K562 (cell line): ENCODE data around the gene NFILZ. TPM values are rescaled to one million over a fixed set of nuclear protein-coding genes. Genes with fewer than 3 reads are reported as not detected.

Source experiments
- ATAC-seq: fragments of 200-7000 bp; cut with Tn5 transposase; 3 replicates; pipeline ENCODE4 v1.9.1; 2020; ENCODE audit warnings: moderate library complexity
- BruUV-seq: library from RNA; stranded (reverse); fragments of 400-500 nt; replicated peaks from 2 replicates; lab custom pipeline; 2021; lab: Mats Ljungman, UMichigan
- CTCF ChIA-PET: fragments of 300-600 bp; formaldehyde crosslinking; extraction: SDS; loops from one replicate; lab custom pipeline; 2021; ENCODE audit warnings: low intra/inter-chr PET ratio; lab: Yijun Ruan, JAX
- POLR2A ChIA-PET: fragments of 300-600, 350-650 bp; sonication (Branson Sonifier 250); formaldehyde crosslinking; extraction: SDS; loops from one replicate; lab custom pipeline; 2021; ENCODE audit warnings: antibody characterized with exemption, inconsistent platforms; lab: Yijun Ruan, JAX
- DNase-seq, 4 experiments: peaks; one replicate each; pipeline versions ENCODE4 v3.0.0 to v3.0.0-alpha.2; 2011 to 2018; ENCODE audit warnings: low spot score in 3 of 4, mixed read lengths in 3 of 4; ENCODE audit errors: extremely low read depth in 1 of 4
- FAIRE-seq: peaks from 2 replicates; lab custom pipeline; 2011; peaks lifted over from hg19 to GRCh38; lab: Jason Lieb, UNC
- H2AFZ ChIP-seq: 2 replicates; pipeline ENCODE4 v1.6.0; 2011; ENCODE audit warnings: low read depth, low read length, control low read depth, inconsistent platforms
- H3K27ac ChIP-seq: fragments of 200-600 bp; 3 replicates; pipeline ENCODE4 v1.8.0; 2011; ENCODE audit warnings: low read depth, mild to moderate bottlenecking, control low read depth, inconsistent platforms, low read length, moderate library complexity, mixed read lengths; ENCODE audit errors: extremely low read depth
- H3K27me3 ChIP-seq, 2 experiments: fragments of 300-600 bp in 1 of 2; 2 replicates in 1 of 2; 3 replicates in 1 of 2; pipeline versions ENCODE4 v1.6.0 to v1.8.0; 2011; ENCODE audit warnings: inconsistent platforms in 2 of 2, low read length in 2 of 2, mild to moderate bottlenecking in 1 of 2, mixed read lengths in 1 of 2, moderate library complexity in 1 of 2; ENCODE audit not compliant: control insufficient read depth in 2 of 2, insufficient read depth in 2 of 2
- H3K36me3 ChIP-seq: fragments of 300-600 bp; 3 replicates; pipeline ENCODE4 v1.8.0; 2011; ENCODE audit warnings: mild to moderate bottlenecking, low read length, inconsistent platforms; ENCODE audit not compliant: control insufficient read depth, insufficient read depth
- H3K4me1 ChIP-seq, 2 experiments: fragments of 200-600 bp in 1 of 2; replicated peaks in 1 of 2; 2 replicates in 1 of 2; 3 replicates in 1 of 2; pipeline versions ENCODE4 v1.5.1 to v1.8.0; 2011; ENCODE audit warnings: inconsistent platforms in 2 of 2, low read length in 2 of 2, mild to moderate bottlenecking in 1 of 2, mixed read lengths in 1 of 2, moderate library complexity in 1 of 2; ENCODE audit not compliant: control insufficient read depth in 2 of 2, insufficient read depth in 2 of 2
- H3K4me2 ChIP-seq: 2 replicates; pipeline ENCODE4 v1.6.1; 2011; ENCODE audit warnings: low read length, control low read depth, inconsistent platforms, mixed read lengths; ENCODE audit not compliant: insufficient read depth
- H3K4me3 ChIP-seq: fragments of 200-600 bp; sonication (generic), shearing (Covaris generic); 2 replicates; pipeline ENCODE4 v1.5.1; 2016; ENCODE audit warnings: control low read depth, inconsistent platforms
- H3K79me2 ChIP-seq: fragments of 200-600 bp; 3 replicates; pipeline ENCODE4 v1.8.0; 2011; ENCODE audit warnings: low read length, inconsistent platforms; ENCODE audit not compliant: control insufficient read depth, insufficient read depth
- H3K9ac ChIP-seq, 2 experiments: 2 replicates each; pipeline versions ENCODE4 v1.6.0 to v1.6.1; 2011; ENCODE audit warnings: low read depth in 2 of 2, low read length in 2 of 2, control low read depth in 1 of 2, inconsistent platforms in 1 of 2, mild to moderate bottlenecking in 1 of 2, mixed read lengths in 1 of 2; ENCODE audit not compliant: insufficient read depth in 1 of 2
- H3K9me1 ChIP-seq: one replicate; pipeline ENCODE4 v1.6.0; 2011; ENCODE audit warnings: inconsistent platforms, mild to moderate bottlenecking, low read length, moderate library complexity; ENCODE audit not compliant: control insufficient read depth, insufficient read depth
- H3K9me3 ChIP-seq: replicated peaks from 2 replicates; pipeline ENCODE4 v1.5.1; 2011; ENCODE audit warnings: low read depth, low read length, inconsistent platforms; ENCODE audit not compliant: control insufficient read depth, insufficient read depth
- H4K20me1 ChIP-seq: replicated peaks from 2 replicates; pipeline ENCODE4 v1.6.1; 2011; ENCODE audit warnings: low read length, inconsistent platforms, mixed read lengths; ENCODE audit not compliant: control insufficient read depth, insufficient read depth
- DNMT1 ChIP-seq: fragments of 450-650 bp; IDR thresholded peaks from 2 replicates; pipeline ENCODE4 v1.6.1; 2016; ENCODE audit warnings: antibody characterized with exemption, mild to moderate bottlenecking
- NCOA6 ChIP-seq: fragments of 450-650 bp; IDR thresholded peaks from 2 replicates; pipeline ENCODE4 v1.6.1; 2017; ENCODE audit warnings: mild to moderate bottlenecking
- PHF20 ChIP-seq: fragments of 450-650 bp; IDR thresholded peaks from 2 replicates; pipeline ENCODE4 v1.6.1; 2018; ENCODE audit not compliant: partially characterized antibody
- WGBS: fragments of 100-300 bp; shearing (Covaris generic); methylation state at CpG from one replicate; pipeline ENCODE4 v1.1.6; 2016; ENCODE audit warnings: low coverage, mixed read lengths; ENCODE audit not compliant: insufficient coverage; ENCODE audit errors: missing lambda C conversion rate; 5-methylcytosine and 5-hydroxymethylcytosine counted together
- in situ Hi-C: fragments of 300-500 bp; cut with MboI; formaldehyde crosslinking; loops from 4 replicates; pipeline ENCODE4 v1.15.0; 2018; ENCODE audit warnings: inconsistent platforms, mixed read lengths
- intact Hi-C: fragments of 100-400 bp; cut with micrococcal nuclease; formaldehyde crosslinking; loops from 2 replicates; pipeline ENCODE4 v1.14.2; 2022
- polyA plus RNA-seq, 8 experiments: library from polyadenylated mRNA; depleted of rRNA in 4 of 8; stranded (reverse) in 5 of 8; unstranded in 3 of 8; fragments of >200 nt; fragmentation: Nextera tagmentation in 2 of 8; fragmentation: Illumina TruSeq in 1 of 8; extraction: Ambion mirVana in 2 of 8; extraction: Trizol in 1 of 8; gene quantifications; 2 replicates each; pipeline versions ENCODE4 v1.2.1 to v1.2.3, GENCODE V29; 2011 to 2014; ENCODE audit warnings: inconsistent platforms in 1 of 8, missing spikeins in 1 of 8
- total RNA-seq, 7 experiments: library from RNA; depleted of rRNA in 6 of 7; stranded (reverse); fragments of >200 nt in 6 of 7; fragmentation: Illumina TruSeq in 2 of 7; extraction: Trizol in 2 of 7; gene quantifications; 2 replicates each; pipeline versions ENCODE4 v1.2.1 to v1.2.3, GENCODE V29; 2011 to 2021; ENCODE audit warnings: low replicate concordance in 1 of 7
- TF ChIP-seq, protein P1 (sequence below), 2 experiments: fragments of 450-650 bp; IDR thresholded peaks; 2 replicates each; pipeline ENCODE4 v1.6.1; 2016
- TF ChIP-seq, protein P2 (sequence below): fragments of 450-650 bp; IDR thresholded peaks from 2 replicates; pipeline ENCODE4 v1.6.1; 2018; ENCODE audit not compliant: partially characterized antibody

NFILZ gene
- total and polyA plus RNA-seq, 9 of the 15 experiments (the other 6 are each of a cell fraction or from before 2014, with no cell fraction given), result not detected

DNA sequence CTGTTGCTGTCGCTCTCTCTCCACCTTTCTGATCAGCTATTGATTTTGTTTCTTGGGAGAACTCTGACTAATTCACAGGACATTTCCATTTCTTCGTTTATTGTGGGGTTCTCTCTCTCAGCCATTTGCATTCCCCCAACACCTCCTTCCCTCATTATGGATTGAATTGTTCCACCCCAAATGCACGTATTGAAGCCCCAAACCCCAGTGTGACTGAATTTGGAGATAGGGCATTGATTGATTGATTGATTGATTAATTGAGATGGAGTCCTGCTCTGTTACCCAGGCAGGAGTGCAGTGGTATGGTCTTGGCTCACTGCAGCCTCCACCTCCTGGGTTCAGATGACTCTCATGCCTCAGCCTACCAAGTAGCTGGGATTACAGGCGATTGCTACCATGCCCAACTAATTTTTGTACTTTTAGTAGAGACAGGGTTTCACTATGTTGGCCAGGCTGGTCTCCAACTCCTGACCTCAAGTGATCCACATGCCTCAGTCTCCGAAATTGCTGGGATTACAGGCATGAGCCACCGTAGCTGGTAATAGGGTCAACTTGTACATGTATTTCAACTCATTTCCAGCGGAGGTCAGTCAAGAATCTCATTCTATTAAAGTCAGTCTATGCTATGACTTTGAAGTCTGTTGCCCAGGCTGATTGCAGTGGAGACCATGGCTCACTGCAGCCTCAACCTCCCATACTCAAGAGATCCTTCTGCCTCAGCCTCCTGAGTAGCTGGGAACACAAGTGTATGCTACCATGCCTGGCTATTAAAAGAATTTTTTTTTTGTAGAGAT is 13.6 kb downstream of the NFILZ start:
- Histone ChIP-seq H3K27me3 (peaks cover 0 to 9% of the 10 kb centered on the region in 2 experiments; a peak in 2 of 5 replicates), H3K9me1 (no peaks in the 10 kb centered on the region), H3K4me1 (no peaks in the 10 kb centered on the region), H3K79me2 (no peaks in the 10 kb centered on the region), H3K36me3 (no peaks in the 10 kb centered on the region), H3K9ac (no peak overlapping the region), H2AFZ (no peak overlapping the region), H3K27ac (no peak overlapping the region), H3K9me3 (no peaks in the 10 kb centered on the region), H3K4me3 (no peak overlapping the region), H3K4me2 (no peak overlapping the region), H4K20me1 (no peaks in the 10 kb centered on the region)
- no peak for ATAC-seq
- 0% methylated on average over 7 of the region's 7 CpGs for WGBS
- BruUV-seq, result no TSS peak
- DNase-seq, result no peak
- in situ Hi-C loops, result loop anchor here (5.0 kb wide), 1 partner anchor 433 kb away; no protein-coding TSS in a partner anchor
- FAIRE-seq, result no peak
- ChIA-PET CTCF (no interaction called here), POLR2A (interaction anchor here (0.6 kb wide), 1 partner anchor 377 kb away, joined by 3 read pairs; no protein-coding TSS in a partner anchor)
- intact Hi-C loops, result no loop called here
- TF ChIP-seq NCOA6 (no peak), DNMT1 (no peak), PHF20 (no peak)
- TF ChIP-seq, protein P1, sequence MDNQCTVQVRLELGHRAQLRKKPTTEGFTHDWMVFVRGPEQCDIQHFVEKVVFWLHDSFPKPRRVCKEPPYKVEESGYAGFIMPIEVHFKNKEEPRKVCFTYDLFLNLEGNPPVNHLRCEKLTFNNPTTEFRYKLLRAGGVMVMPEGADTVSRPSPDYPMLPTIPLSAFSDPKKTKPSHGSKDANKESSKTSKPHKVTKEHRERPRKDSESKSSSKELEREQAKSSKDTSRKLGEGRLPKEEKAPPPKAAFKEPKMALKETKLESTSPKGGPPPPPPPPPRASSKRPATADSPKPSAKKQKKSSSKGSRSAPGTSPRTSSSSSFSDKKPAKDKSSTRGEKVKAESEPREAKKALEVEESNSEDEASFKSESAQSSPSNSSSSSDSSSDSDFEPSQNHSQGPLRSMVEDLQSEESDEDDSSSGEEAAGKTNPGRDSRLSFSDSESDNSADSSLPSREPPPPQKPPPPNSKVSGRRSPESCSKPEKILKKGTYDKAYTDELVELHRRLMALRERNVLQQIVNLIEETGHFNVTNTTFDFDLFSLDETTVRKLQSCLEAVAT (IDR thresholded peaks at IDR 0.05), result no peak
- TF ChIP-seq, protein P2, sequence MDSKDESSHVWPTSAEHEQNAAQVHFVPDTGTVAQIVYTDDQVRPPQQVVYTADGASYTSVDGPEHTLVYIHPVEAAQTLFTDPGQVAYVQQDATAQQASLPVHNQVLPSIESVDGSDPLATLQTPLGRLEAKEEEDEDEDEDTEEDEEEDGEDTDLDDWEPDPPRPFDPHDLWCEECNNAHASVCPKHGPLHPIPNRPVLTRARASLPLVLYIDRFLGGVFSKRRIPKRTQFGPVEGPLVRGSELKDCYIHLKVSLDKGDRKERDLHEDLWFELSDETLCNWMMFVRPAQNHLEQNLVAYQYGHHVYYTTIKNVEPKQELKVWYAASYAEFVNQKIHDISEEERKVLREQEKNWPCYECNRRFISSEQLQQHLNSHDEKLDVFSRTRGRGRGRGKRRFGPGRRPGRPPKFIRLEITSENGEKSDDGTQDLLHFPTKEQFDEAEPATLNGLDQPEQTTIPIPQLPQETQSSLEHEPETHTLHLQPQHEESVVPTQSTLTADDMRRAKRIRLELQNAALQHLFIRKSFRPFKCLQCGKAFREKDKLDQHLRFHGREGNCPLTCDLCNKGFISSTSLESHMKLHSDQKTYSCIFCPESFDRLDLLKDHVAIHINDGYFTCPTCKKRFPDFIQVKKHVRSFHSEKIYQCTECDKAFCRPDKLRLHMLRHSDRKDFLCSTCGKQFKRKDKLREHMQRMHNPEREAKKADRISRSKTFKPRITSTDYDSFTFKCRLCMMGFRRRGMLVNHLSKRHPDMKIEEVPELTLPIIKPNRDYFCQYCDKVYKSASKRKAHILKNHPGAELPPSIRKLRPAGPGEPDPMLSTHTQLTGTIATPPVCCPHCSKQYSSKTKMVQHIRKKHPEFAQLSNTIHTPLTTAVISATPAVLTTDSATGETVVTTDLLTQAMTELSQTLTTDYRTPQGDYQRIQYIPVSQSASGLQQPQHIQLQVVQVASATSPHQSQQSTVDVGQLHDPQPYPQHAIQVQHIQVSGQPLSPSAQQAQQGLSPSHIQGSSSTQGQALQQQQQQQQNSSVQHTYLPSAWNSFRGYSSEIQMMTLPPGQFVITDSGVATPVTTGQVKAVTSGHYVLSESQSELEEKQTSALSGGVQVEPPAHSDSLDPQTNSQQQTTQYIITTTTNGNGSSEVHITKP, result peak; percentile 72
